Fibroblast of skin of scalp (primary cell): Measurements from ENCODE around the gene ASIP.

Experiments
- DNase-seq: peaks from one replicate; pipeline ENCODE4 v3.0.0-alpha.2; 2013

Gene ASIP

DNA sequence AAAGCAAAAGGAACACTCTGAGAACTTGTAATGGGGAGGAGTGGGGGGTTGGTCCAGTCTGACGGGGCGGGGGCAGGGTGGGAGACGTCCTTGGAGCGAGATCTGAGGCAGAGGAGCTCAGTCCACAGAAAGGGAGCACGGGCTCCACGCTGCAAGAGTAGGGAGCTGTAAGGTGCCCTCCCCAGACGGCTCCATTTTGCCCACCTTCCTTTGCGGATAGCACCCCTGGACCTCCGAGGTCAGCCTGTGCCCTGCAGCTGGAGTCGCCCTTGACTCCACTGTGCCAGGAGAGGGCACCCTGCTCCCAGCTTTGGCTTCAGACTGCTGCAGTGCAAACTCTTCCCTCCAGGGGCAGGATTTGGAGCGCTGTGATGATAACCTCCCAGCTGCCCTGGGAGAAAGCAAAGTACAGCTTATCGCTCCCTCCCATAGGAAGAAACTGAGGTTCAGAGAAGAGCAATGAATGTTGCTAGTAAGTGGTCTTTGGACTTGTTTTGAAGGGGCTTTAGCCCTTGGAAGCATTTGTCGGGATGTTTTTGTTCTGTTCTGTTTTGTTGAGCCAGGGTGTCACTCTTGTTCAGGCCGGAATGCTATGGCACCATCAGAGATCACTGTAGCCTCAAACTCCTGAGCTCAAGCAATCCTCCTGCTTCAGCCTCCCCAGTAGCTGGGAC, 71.5 kb downstream of the ASIP start:
- DNase-seq = peak; percentile 88

GRCh38 chr20:34315236-34315635, 74.0 kb downstream of the ASIP start:
- no peak for DNase-seq

DNA sequence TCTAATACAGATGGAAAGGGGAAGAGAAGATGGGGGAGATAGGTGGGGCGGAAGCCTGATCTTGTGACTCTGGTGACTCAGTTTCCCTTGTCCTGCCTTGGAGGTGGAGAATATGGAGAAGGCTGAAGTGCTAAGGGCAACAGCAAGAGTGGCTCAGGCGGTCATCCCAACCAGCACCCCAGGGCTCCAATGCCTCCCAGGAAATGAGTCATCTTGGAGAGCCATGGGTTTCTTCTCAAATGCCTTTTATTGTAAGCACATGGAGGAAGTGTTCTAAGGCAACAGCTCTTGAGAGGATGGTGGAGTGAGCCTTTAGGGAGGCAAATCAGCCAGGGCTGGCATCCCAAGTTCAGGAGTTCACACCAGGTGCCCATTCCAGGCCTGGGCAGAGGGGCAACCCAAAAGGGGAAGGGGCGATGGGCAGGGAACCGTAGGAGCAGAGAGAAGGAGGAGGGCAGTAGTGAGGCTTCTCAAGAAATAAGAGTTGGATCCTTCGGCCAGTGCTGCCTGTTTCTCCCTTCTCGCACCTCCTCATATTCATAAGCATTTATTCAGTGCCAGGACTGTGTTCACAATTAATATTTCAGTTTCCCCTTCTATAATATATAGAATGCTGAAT, 75.1 kb downstream of the ASIP start:
- peak; percentile 36 for DNase-seq
